ENCODE data around the gene HOXC10. TPM values are rescaled to one million over a fixed set of nuclear protein-coding genes. Genes with fewer than 3 reads are reported as not detected.

HOXC10 gene
- total and polyA plus RNA-seq, 2 of the 8 experiments (the other 6 are each of a cell fraction or from before 2014, with no cell fraction given), result not detected

GRCh38 chr12:53994009-53994263, 9.0 kb downstream of the HOXC10 start:
- H3K4me1 ChIP-seq (replicated peaks in 1 of 4; ENCODE audit: control insufficient read depth in 3 of 4, insufficient read depth in 4 of 4, low read length in 3 of 4), result peaks cover 0 to 15% (median 3%) of the 10 kb centered on the region in 4 experiments; a peak in 5 of 7 replicates
- no peak overlapping the region; a peak in 1 of 4 replicates for H3K4me2 ChIP-seq (ENCODE audit: insufficient read depth in 1 of 2, low read depth in 2 of 2, low read length in 2 of 2)
- no peak overlapping the region for H2AFZ ChIP-seq (ENCODE audit: low read length)
- peaks cover 97 to 100% (median 100%) of the 10 kb centered on the region in 4 experiments for H3K27me3 ChIP-seq (replicated peaks in 1 of 4; ENCODE audit: control insufficient read depth in 3 of 4, extremely low read depth in 1 of 4, insufficient read depth in 3 of 4, low read length in 3 of 4)
- H3K14ac ChIP-seq (ENCODE audit: insufficient read length), result no peak overlapping the region
- no peak overlapping the region for H3K9ac ChIP-seq (replicated peaks in 1 of 4; ENCODE audit: extremely low read depth in 1 of 4, low read depth in 3 of 4, low read length in 3 of 4)
- H3K18ac ChIP-seq (ENCODE audit: extremely low read depth, low read length), result peak overlapping the region; percentile 19; the same call in 1 of the 2 replicates
- no peak overlapping the region for H3K27ac ChIP-seq (ENCODE audit: low read depth, low read length)
- 27% methylated on average over 13 of the region's 19 CpGs; no CpG with 5 or more reads in 1 of the 2 experiments for WGBS, 2 experiments (ENCODE audit: extremely low coverage in 1 of 2, insufficient coverage in 1 of 2, insufficient read length in 1 of 2, insufficient replicate concordance in 2 of 2, low coverage in 1 of 2, low lambda C conversion rate in 2 of 2, missing lambda C conversion rate in 1 of 2)
- 0 out of 2 replicates have a peak overlapping the region, but pooled peaks have one; percentile 46 for H2BK15ac ChIP-seq (ENCODE audit: low read length)
- no peak overlapping the region for H2BK5ac ChIP-seq (ENCODE audit: low read depth, low read length)
- peaks cover 0 to 4% of the 10 kb centered on the region in 2 experiments; a peak in 1 of 4 replicates for H3K9me3 ChIP-seq (ENCODE audit: insufficient read depth in 2 of 2, low read depth in 1 of 2, low read length in 1 of 2)
- CTCF ChIA-PET (ENCODE audit: partially characterized antibody), result interaction anchor here (1.9 to 4.3 kb wide), 3 partner anchors 9 to 214 kb away, joined by 4 to 30 read pairs (median 24); partner anchors contain the start of genes HOXC10 and HOXC5
- H3K23me2 ChIP-seq (ENCODE audit: low read depth, low read length), result peaks cover 2% of the 10 kb centered on the region; the same call in 1 of the 2 replicates
- peaks cover 30% of the 10 kb centered on the region in 2 experiments for H4K20me1 ChIP-seq (replicated peaks in 1 of 2; ENCODE audit: control insufficient read depth in 1 of 2, insufficient read depth in 2 of 2, low read length in 2 of 2)
- H2AK5ac ChIP-seq (ENCODE audit: low read depth, low read length), result no peak overlapping the region
- no peak for DNase-seq (ENCODE audit: low read depth in 1 of 2, low spot score in 2 of 2)
- H2BK12ac ChIP-seq (ENCODE audit: low read depth, low read length), result peak overlapping the region; percentile 87; the same call in 1 of the 2 replicates
- H2BK120ac ChIP-seq (replicated peaks; ENCODE audit: low read depth, low read length), result no peak overlapping the region
- FAIRE-seq, result no peak
- no peak overlapping the region for H3K56ac ChIP-seq (replicated peaks; ENCODE audit: insufficient read length, low read depth, low read length)
- H3K23ac ChIP-seq (ENCODE audit: insufficient read length), result no peak overlapping the region
- H3K4ac ChIP-seq (replicated peaks; ENCODE audit: insufficient read length, low read depth, low read length), result no peak overlapping the region
- POLR2A ChIA-PET (ENCODE audit: partially characterized antibody), result interaction anchor here (1.6 kb wide), 1 partner anchor 8 kb away, joined by 4 read pairs; no protein-coding TSS in a partner anchor
- no peak overlapping the region for H4K8ac ChIP-seq (ENCODE audit: extremely low read depth, insufficient read depth, low read length)
- H3K4me3 ChIP-seq (ENCODE audit: extremely low read depth in 1 of 4, insufficient read depth in 2 of 4, low read depth in 3 of 4, low read length in 4 of 4), result no peak overlapping the region
- H3K79me1 ChIP-seq (ENCODE audit: low read depth, low read length), result no peaks in the 10 kb centered on the region
- peaks cover 0 to 19% (median 0%) of the 10 kb centered on the region in 4 experiments; a peak in 1 of 8 replicates for H3K36me3 ChIP-seq (ENCODE audit: control insufficient read depth in 2 of 4, insufficient read depth in 4 of 4, low read length in 3 of 4)
- H4K91ac ChIP-seq (replicated peaks; ENCODE audit: insufficient read length, low read length), result no peak overlapping the region
- no peak overlapping the region for H2BK20ac ChIP-seq (ENCODE audit: low read length)
- H4K5ac ChIP-seq (ENCODE audit: insufficient read length, low read depth, low read length), result no peak overlapping the region
- H3K79me2 ChIP-seq (ENCODE audit: control insufficient read depth in 1 of 2, insufficient read depth in 2 of 2, low read length in 2 of 2), result no peaks in the 10 kb centered on the region
- no peak for TF ChIP-seq CREB1 (IDR thresholded peaks at IDR 0.05)
- TF ChIP-seq YY1 (IDR thresholded peaks at IDR 0.05; ENCODE audit: low read depth, low read length), result no peak
- TF ChIP-seq POU5F1 (IDR thresholded peaks at IDR 0.05; ENCODE audit: low read depth, low read length), result no peak
- TF ChIP-seq SP2 (IDR thresholded peaks at IDR 0.05; ENCODE audit: low read length), result no peak
- TF ChIP-seq SAP30 (IDR thresholded peaks at IDR 0.05; ENCODE audit: insufficient read depth, insufficient replicate concordance, low read length), result no peak
